Hepatocyte (in vitro differentiated cells): ENCODE data around the gene PHKG2.

ENCODE experiments used
- EZH2 ChIP-seq: fragments of 200-600 bp; sonication (generic); IDR thresholded peaks from 2 replicates; pipeline ENCODE4 v1.6.1; 2016; ENCODE audit warnings: antibody characterized with exemption, mild to moderate bottlenecking, borderline replicate concordance
- TF ChIP-seq, protein P1 (sequence below): fragments of 200-600 bp; sonication (generic); IDR thresholded peaks from 2 replicates; pipeline ENCODE4 v1.5.1; 2016; ENCODE audit warnings: antibody characterized with exemption, mild to moderate bottlenecking; ENCODE audit not compliant: poor library complexity

DNA sequence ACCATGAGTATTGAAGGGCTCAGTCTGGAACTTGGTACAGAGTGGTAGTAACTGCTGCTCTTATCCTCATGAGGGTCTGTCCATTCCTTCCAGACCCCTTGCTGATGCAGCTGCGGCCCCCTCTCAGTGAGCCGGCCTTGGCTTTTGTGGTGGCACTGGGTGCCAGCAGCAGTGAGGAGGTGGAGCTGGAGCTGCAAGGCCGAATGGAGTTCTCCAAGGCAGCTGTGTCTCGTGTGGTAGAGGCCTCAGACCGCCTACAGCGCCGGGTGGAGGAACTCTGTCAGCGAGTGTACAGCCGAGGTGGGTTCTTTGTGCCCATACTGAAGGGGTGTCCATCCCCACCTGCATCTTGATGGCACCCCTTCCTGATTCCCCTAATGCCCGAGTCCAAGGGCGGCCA lies 15.9 kb downstream of the PHKG2 start:
- TF ChIP-seq, protein P1, sequence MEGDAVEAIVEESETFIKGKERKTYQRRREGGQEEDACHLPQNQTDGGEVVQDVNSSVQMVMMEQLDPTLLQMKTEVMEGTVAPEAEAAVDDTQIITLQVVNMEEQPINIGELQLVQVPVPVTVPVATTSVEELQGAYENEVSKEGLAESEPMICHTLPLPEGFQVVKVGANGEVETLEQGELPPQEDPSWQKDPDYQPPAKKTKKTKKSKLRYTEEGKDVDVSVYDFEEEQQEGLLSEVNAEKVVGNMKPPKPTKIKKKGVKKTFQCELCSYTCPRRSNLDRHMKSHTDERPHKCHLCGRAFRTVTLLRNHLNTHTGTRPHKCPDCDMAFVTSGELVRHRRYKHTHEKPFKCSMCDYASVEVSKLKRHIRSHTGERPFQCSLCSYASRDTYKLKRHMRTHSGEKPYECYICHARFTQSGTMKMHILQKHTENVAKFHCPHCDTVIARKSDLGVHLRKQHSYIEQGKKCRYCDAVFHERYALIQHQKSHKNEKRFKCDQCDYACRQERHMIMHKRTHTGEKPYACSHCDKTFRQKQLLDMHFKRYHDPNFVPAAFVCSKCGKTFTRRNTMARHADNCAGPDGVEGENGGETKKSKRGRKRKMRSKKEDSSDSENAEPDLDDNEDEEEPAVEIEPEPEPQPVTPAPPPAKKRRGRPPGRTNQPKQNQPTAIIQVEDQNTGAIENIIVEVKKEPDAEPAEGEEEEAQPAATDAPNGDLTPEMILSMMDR: no peak
- no peak for TF ChIP-seq EZH2
